A673 (cell line): ENCODE measurements around the gene MEF2B. TPM values are rescaled to one million over a fixed set of nuclear protein-coding genes. Genes with fewer than 3 reads are reported as not detected.

Experiments
- BruUV-seq: library from RNA; stranded (reverse); fragments of 400-500 nt; replicated peaks from 2 replicates; lab custom pipeline; 2021; lab: Mats Ljungman, UMichigan
- CTCF ChIA-PET: fragments of 300-600 bp; sonication (Branson Sonifier 250); formaldehyde crosslinking; loops from one replicate; lab custom pipeline; 2022; ENCODE audit warnings: antibody characterized with exemption; lab: Charles Lee
- POLR2A ChIA-PET: fragments of 300-600 bp; sonication (Branson Sonifier 250); formaldehyde crosslinking; loops from one replicate; lab custom pipeline; 2022; ENCODE audit warnings: antibody characterized with exemption; ENCODE audit not compliant: low non-redundant PET; lab: Charles Lee
- DNase-seq: peaks from one replicate; pipeline ENCODE4 v3.0.0-alpha.2; 2015; ENCODE audit warnings: low spot score
- H3K27ac ChIP-seq: fragments of 200-600 bp; sonication (generic); 2 replicates; pipeline ENCODE4 v1.5.1; 2016; ENCODE audit warnings: mixed run types, low read depth, mild to moderate bottlenecking, mixed read lengths, antibody characterized with exemption, low read length; ENCODE audit not compliant: poor library complexity, severe bottlenecking
- H3K27me3 ChIP-seq: fragments of 200-600 bp; sonication (generic); replicated peaks from 2 replicates; pipeline ENCODE4 v1.6.1; 2017; ENCODE audit warnings: mixed run types, low read depth, mild to moderate bottlenecking, mixed read lengths, antibody characterized with exemption, low read length; ENCODE audit not compliant: insufficient read depth, poor library complexity
- H3K36me3 ChIP-seq: fragments of 200-600 bp; sonication (generic); 2 replicates; pipeline ENCODE4 v1.6.1; 2016; ENCODE audit warnings: mixed run types, mild to moderate bottlenecking, mixed read lengths, antibody characterized with exemption, low read length; ENCODE audit not compliant: insufficient read depth, poor library complexity, severe bottlenecking
- H3K4me1 ChIP-seq: fragments of 200-600 bp; sonication (generic); 2 replicates; pipeline ENCODE4 v1.6.1; 2017; ENCODE audit warnings: mixed run types, mild to moderate bottlenecking, mixed read lengths, antibody characterized with exemption, low read length; ENCODE audit not compliant: insufficient read depth, poor library complexity, severe bottlenecking
- H3K4me3 ChIP-seq: fragments of 200-600 bp; sonication (generic); 2 replicates; pipeline ENCODE4 v1.5.1; 2016; ENCODE audit warnings: low read depth, mixed run types, mild to moderate bottlenecking, mixed read lengths, low read length; ENCODE audit not compliant: poor library complexity, severe bottlenecking
- H3K9me3 ChIP-seq: fragments of 200-600 bp; sonication (generic); 2 replicates; pipeline ENCODE4 v1.6.1; 2016; ENCODE audit warnings: mixed run types, low read depth, mild to moderate bottlenecking, mixed read lengths, antibody characterized with exemption, low read length; ENCODE audit not compliant: poor library complexity, severe bottlenecking
- CTCF ChIP-seq: fragments of 300-800, 200-600 bp; sonication (generic); conservative IDR thresholded peaks from 2 replicates; pipeline ENCODE4 v1.5.1; 2017; ENCODE audit warnings: low read depth, mild to moderate bottlenecking, antibody characterized with exemption, low read length, moderate library complexity, mixed read lengths
- EZH2 ChIP-seq: fragments of 200-600 bp; sonication (generic); IDR thresholded peaks from 2 replicates; pipeline ENCODE4 v1.6.1; 2017; ENCODE audit warnings: borderline replicate concordance, low read depth, mild to moderate bottlenecking, mixed read lengths, antibody characterized with exemption, low read length; ENCODE audit not compliant: poor library complexity, severe bottlenecking
- intact Hi-C: fragments of 100-400 bp; cut with micrococcal nuclease; formaldehyde crosslinking; loops from one replicate; pipeline ENCODE4 v1.10.0; 2022; ENCODE audit not compliant: unreplicated experiment
- total RNA-seq: library from RNA; stranded (reverse); gene quantifications from 2 replicates; pipeline ENCODE4 v1.2.3, GENCODE V29; 2021

The MEF2B gene
- total RNA-seq, 1 experiment from 2014 or later = 2.9 TPM

DNA sequence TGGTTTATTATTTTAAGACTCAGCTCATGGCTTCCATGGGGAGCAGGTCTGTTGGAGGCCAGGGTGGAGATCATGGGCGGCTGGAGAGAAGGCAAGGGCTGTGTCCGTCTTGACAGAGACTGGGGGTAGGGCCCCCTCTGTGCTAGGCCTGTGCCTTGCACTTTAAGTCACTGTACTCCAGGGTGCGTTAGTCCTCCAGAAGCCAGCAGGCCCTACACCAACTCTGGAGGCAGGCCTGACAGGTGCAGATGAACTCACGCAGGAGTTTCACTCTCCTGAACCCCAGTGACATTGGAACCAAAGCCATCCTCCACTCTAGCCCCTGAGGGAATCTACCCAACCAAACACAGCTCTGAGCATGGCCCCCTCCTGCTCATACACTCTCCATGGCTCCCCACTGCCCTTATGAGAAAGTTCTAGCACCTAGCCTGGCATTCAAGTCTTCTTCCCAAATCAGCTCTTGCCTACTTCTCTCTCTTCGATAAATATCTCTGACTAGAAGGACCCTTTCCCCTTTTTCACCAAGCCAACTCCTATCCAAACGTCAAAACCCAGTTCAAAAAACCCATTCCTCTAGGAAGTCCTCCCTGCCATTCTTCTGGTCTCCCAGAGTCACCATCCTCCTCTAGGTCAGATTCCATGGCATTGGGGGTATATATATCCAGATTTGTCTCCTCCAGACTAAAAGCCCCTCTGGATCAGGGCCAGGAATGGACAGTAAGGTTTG lies 15.1 kb downstream of the MEF2B start:
- ChIA-PET POLR2A (no interaction called here), CTCF (no interaction called here)
- intact Hi-C loops = no loop called here
- Histone ChIP-seq H3K4me3 (no peak overlapping the region), H3K27me3 (no peaks in the 10 kb centered on the region), H3K27ac (no peak overlapping the region), H3K36me3 (no peaks in the 10 kb centered on the region), H3K9me3 (no peaks in the 10 kb centered on the region), H3K4me1 (no peaks in the 10 kb centered on the region)
- no peak for TF ChIP-seq EZH2
- no peak for TF ChIP-seq CTCF
- BruUV-seq = no TSS peak
- DNase-seq = no peak

GRCh38 chr19:19152668-19153384 lies 17.2 kb downstream of the MEF2B start:
- no TSS peak for BruUV-seq
- Histone ChIP-seq H3K27ac (no peak overlapping the region), H3K36me3 (no peaks in the 10 kb centered on the region), H3K4me3 (no peak overlapping the region), H3K4me1 (no peaks in the 10 kb centered on the region), H3K9me3 (no peaks in the 10 kb centered on the region), H3K27me3 (no peaks in the 10 kb centered on the region)
- intact Hi-C loops = no loop called here
- CTCF ChIA-PET = no interaction called here
- no peak for DNase-seq
- POLR2A ChIA-PET = no interaction called here
- TF ChIP-seq CTCF (no peak), EZH2 (no peak)

- intact Hi-C loops = no loop called here
- H3K36me3 ChIP-seq = no peaks in the 10 kb centered on the region
- H3K4me1 ChIP-seq = no peaks in the 10 kb centered on the region
- no peak overlapping the region for H3K4me3 ChIP-seq
- H3K27ac ChIP-seq = no peak overlapping the region
- BruUV-seq = no TSS peak
- ChIA-PET CTCF (no interaction called here), POLR2A (no interaction called here)
- DNase-seq = no peak
- TF ChIP-seq CTCF (no peak), EZH2 (no peak)
- no peaks in the 10 kb centered on the region for H3K9me3 ChIP-seq
- no peaks in the 10 kb centered on the region for H3K27me3 ChIP-seq
These were observed 18.6 kb downstream of the MEF2B start for GRCh38 chr19:19151418-19151817.
